Measurements from ENCODE around the gene ATG10.

DNA sequence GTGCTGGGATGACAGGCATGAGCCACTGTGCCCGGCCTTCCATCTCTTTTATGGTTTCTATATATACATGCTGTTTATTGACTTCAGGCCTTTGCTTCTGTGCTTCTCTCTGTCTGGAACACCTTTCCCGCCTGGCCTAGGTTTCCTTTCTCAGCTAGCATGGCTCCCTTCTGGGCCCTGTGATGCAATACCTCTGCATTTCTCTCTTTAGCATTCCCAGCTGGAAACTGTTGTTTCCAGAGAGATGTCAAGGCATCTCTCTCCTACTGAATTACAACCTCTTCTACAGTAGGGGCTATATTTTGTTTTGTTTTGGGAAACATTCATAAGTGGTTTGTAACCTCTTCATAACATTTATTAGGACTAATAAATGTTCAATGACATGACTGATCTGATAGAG is 249.2 kb downstream of the ATG10 start:
- TF ChIP-seq, protein P1, sequence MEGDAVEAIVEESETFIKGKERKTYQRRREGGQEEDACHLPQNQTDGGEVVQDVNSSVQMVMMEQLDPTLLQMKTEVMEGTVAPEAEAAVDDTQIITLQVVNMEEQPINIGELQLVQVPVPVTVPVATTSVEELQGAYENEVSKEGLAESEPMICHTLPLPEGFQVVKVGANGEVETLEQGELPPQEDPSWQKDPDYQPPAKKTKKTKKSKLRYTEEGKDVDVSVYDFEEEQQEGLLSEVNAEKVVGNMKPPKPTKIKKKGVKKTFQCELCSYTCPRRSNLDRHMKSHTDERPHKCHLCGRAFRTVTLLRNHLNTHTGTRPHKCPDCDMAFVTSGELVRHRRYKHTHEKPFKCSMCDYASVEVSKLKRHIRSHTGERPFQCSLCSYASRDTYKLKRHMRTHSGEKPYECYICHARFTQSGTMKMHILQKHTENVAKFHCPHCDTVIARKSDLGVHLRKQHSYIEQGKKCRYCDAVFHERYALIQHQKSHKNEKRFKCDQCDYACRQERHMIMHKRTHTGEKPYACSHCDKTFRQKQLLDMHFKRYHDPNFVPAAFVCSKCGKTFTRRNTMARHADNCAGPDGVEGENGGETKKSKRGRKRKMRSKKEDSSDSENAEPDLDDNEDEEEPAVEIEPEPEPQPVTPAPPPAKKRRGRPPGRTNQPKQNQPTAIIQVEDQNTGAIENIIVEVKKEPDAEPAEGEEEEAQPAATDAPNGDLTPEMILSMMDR (IDR thresholded peaks at IDR 0.05; ENCODE audit: poor library complexity, severe bottlenecking): no peak
- TF ChIP-seq EZH2 (IDR thresholded peaks at IDR 0.05; ENCODE audit: borderline replicate concordance, insufficient read depth, low read length, poor library complexity, severe bottlenecking) (no peak), RAD21 (conservative IDR thresholded peaks at IDR 0.05) (no peak), POLR2AphosphoS5 (IDR thresholded peaks at IDR 0.05) (no peak), EP300 (conservative IDR thresholded peaks at IDR 0.05; ENCODE audit: poor library complexity, severe bottlenecking) (no peak), MXI1 (conservative IDR thresholded peaks at IDR 0.05; ENCODE audit: poor library complexity, severe bottlenecking) (no peak), SMC3 (conservative IDR thresholded peaks at IDR 0.05; ENCODE audit: poor library complexity) (no peak), TAF1 (IDR thresholded peaks at IDR 0.05; ENCODE audit: low read depth) (no peak)
- TF ChIP-seq, protein P2, sequence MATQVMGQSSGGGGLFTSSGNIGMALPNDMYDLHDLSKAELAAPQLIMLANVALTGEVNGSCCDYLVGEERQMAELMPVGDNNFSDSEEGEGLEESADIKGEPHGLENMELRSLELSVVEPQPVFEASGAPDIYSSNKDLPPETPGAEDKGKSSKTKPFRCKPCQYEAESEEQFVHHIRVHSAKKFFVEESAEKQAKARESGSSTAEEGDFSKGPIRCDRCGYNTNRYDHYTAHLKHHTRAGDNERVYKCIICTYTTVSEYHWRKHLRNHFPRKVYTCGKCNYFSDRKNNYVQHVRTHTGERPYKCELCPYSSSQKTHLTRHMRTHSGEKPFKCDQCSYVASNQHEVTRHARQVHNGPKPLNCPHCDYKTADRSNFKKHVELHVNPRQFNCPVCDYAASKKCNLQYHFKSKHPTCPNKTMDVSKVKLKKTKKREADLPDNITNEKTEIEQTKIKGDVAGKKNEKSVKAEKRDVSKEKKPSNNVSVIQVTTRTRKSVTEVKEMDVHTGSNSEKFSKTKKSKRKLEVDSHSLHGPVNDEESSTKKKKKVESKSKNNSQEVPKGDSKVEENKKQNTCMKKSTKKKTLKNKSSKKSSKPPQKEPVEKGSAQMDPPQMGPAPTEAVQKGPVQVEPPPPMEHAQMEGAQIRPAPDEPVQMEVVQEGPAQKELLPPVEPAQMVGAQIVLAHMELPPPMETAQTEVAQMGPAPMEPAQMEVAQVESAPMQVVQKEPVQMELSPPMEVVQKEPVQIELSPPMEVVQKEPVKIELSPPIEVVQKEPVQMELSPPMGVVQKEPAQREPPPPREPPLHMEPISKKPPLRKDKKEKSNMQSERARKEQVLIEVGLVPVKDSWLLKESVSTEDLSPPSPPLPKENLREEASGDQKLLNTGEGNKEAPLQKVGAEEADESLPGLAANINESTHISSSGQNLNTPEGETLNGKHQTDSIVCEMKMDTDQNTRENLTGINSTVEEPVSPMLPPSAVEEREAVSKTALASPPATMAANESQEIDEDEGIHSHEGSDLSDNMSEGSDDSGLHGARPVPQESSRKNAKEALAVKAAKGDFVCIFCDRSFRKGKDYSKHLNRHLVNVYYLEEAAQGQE (IDR thresholded peaks at IDR 0.05; ENCODE audit: borderline replicate concordance): no peak

All from neural cell (in vitro differentiated cells).